ACC112 (cell line): Measurements from ENCODE around the gene SUCLG2.

Experiments used
- H2AFZ ChIP-seq: fragments of 200-600 bp; sonication (generic); one replicate; pipeline ENCODE4 v1.6.0; 2017; ENCODE audit warnings: antibody characterized with exemption, low read length; ENCODE audit not compliant: unreplicated experiment
- H3K27ac ChIP-seq: fragments of 200-600 bp; sonication (generic); 2 replicates; pipeline ENCODE4 v1.5.1; 2014; ENCODE audit warnings: low read depth, mild to moderate bottlenecking, antibody characterized with exemption, low read length, moderate library complexity
- H3K27me3 ChIP-seq: fragments of 200-600 bp; sonication (generic); 2 replicates; pipeline ENCODE4 v1.6.1; 2014; ENCODE audit warnings: mild to moderate bottlenecking, antibody characterized with exemption, low read length, moderate library complexity, mixed read lengths; ENCODE audit not compliant: insufficient read depth
- H3K36me3 ChIP-seq: fragments of 200-600 bp; sonication (generic); 2 replicates; pipeline ENCODE4 v1.6.1; 2016; ENCODE audit warnings: mild to moderate bottlenecking, antibody characterized with exemption, low read length, moderate library complexity, mixed read lengths; ENCODE audit not compliant: insufficient read depth
- H3K4me1 ChIP-seq: fragments of 200-600 bp; sonication (generic); one replicate; pipeline ENCODE4 v1.6.1; 2016; ENCODE audit warnings: low read length, mixed read lengths; ENCODE audit not compliant: insufficient read depth, unreplicated experiment, control insufficient read depth
- H3K4me3 ChIP-seq: fragments of 200-600 bp; sonication (generic); 2 replicates; pipeline ENCODE4 v1.5.1; 2014; ENCODE audit warnings: mild to moderate bottlenecking, low read depth, low read length
- H3K79me2 ChIP-seq: fragments of 200-600 bp; sonication (generic); one replicate; pipeline ENCODE4 v1.6.0; 2016; ENCODE audit warnings: low read length; ENCODE audit not compliant: control insufficient read depth, unreplicated experiment, insufficient read depth

SUCLG2 gene

DNA sequence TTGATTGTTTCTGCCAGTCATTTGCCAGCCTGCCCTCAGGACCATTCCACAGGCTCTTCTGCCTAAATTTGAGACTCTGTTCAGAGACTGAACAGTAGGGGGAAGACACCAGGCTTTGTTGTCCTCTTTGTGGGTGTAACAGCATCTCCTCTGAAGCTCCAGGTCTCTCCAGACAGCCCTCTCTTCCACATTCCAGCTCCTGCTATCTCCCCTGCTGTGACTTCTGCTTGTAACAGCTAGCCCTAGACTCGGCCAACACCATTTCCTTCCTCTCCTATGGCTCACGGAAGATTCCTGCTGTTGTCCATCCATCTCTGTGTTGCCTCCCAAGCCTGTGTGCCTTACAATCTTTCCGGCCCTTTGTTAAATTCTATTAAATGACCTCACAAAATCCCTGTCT is 40.2 kb downstream of the SUCLG2 start:
- no peak overlapping the region for H3K27ac ChIP-seq
- peaks cover 15% of the 10 kb centered on the region for H3K79me2 ChIP-seq
- H2AFZ ChIP-seq = no peak overlapping the region
- H3K4me1 ChIP-seq = peaks cover 8% of the 10 kb centered on the region
- peaks cover 13% of the 10 kb centered on the region for H3K36me3 ChIP-seq
- H3K4me3 ChIP-seq = no peak overlapping the region
- H3K27me3 ChIP-seq = no peaks in the 10 kb centered on the region

GRCh38 chr3:67610458-67610857 is 44.0 kb downstream of the SUCLG2 start:
- Histone ChIP-seq H3K27me3 (no peaks in the 10 kb centered on the region), H3K4me3 (no peak overlapping the region), H3K36me3 (peaks cover 16% of the 10 kb centered on the region), H3K4me1 (peaks cover 11% of the 10 kb centered on the region), H3K27ac (peak overlapping the region; percentile 11; the same call in 1 of the 2 replicates), H2AFZ (no peak overlapping the region), H3K79me2 (peaks cover 10% of the 10 kb centered on the region)

DNA sequence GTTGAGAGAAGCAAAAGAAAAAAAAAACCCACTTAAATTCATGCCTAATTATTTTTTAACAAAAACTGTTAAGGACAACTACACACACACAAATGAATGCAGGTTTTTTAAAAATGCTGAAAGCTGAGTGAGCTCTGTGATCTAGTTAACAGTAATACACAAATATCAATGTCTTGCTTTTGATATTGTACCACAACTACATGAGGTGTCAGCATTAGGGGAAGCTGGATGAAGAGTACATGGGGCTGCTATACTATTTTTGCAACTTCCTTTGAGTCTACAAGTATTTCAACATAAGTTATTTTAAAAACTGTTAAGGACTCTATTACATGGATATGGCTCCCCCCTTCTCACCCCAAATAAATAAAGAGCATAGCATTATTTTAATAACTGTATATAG is 44.7 kb downstream of the SUCLG2 start:
- Histone ChIP-seq H3K4me1 (peaks cover 17% of the 10 kb centered on the region), H3K36me3 (peaks cover 16% of the 10 kb centered on the region), H3K27ac (no peak overlapping the region), H3K27me3 (no peaks in the 10 kb centered on the region), H2AFZ (no peak overlapping the region), H3K79me2 (peaks cover 5% of the 10 kb centered on the region), H3K4me3 (no peak overlapping the region)

GRCh38 chr3:67608034-67608433 is 46.4 kb downstream of the SUCLG2 start:
- H3K27ac ChIP-seq = no peak overlapping the region
- peaks cover 9% of the 10 kb centered on the region for H3K79me2 ChIP-seq
- H2AFZ ChIP-seq = no peak overlapping the region
- peaks cover 17% of the 10 kb centered on the region for H3K4me1 ChIP-seq
- H3K27me3 ChIP-seq = no peaks in the 10 kb centered on the region
- no peak overlapping the region for H3K4me3 ChIP-seq
- H3K36me3 ChIP-seq = peaks cover 19% of the 10 kb centered on the region

DNA sequence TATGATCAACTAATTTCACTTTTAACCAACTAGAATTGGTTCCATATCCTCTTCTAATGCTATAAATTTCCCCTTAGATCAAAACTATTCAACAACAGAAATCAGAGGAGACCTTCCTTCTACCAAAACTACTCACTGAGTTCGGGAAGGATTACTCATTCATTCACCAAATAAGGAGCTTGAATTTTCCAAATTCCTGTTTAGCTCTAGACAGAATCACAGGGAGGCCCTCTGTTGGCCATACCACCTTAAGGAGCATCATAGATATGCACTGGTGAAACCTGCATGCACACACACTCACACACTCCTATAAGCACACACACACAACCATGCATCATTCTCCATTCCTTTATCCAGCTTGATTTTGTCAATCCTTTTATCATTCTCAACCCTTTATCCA is 49.0 kb downstream of the SUCLG2 start:
- Histone ChIP-seq H3K27ac (0 out of 2 replicates have a peak overlapping the region, but pooled peaks have one; percentile 21), H3K27me3 (no peaks in the 10 kb centered on the region), H3K79me2 (peaks cover 7% of the 10 kb centered on the region), H3K4me1 (peaks cover 10% of the 10 kb centered on the region), H3K36me3 (peaks cover 19% of the 10 kb centered on the region), H2AFZ (no peak overlapping the region), H3K4me3 (no peak overlapping the region)

DNA sequence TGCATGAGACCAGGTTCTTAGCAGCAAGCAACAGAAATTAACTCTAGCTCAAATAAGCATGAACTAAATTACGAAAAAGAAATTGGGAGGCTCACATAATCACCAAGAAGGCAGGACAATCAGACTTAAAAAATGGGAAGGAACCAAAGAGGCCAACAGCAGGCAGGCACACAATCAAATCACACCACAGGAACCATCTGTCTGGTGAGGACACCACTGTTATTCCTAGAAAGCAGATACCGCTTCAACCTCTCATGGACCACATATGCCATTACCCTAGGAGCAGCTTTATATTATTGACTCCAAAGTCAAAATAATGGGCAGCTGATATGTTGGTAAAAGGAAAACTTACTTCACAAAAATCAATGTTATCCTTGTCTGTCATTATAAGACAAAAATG is 51.6 kb downstream of the SUCLG2 start:
- Histone ChIP-seq H3K27me3 (no peaks in the 10 kb centered on the region), H2AFZ (no peak overlapping the region), H3K79me2 (peaks cover 7% of the 10 kb centered on the region), H3K27ac (no peak overlapping the region), H3K4me3 (no peak overlapping the region), H3K36me3 (peaks cover 13% of the 10 kb centered on the region), H3K4me1 (peaks cover 10% of the 10 kb centered on the region)

DNA sequence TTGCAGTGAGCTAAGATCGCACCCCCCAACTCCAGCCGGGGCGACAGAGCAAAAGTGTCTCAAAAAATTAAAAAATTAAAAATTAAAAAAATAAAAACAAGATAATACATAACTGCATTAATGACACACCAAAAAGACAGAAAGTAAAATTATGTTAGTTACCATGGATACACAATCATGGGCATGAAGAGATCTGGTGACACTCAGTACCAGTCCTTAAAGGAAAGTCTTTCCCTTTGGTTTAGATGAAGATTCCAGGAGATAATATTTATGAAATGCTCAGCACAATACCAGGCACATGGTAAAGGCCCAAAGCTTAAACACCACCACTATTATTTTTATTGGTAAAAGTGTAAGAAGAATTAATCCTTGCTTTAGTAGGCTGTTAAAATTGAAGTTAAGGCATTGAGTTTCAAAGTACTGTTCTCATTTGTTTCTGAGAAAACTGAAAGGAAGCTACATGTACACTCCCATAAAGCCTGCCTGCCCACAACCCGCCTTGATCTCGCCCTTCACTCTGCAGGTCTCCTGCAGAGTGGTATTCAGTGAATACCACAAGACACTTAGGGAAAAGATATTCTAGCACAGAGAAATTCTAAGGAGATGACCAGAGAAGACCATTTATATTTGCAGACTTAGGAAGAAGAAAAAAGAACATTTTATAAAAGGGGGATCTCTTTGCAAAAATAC is 52.3 kb downstream of the SUCLG2 start:
- Histone ChIP-seq H2AFZ (no peak overlapping the region), H3K27ac (no peak overlapping the region), H3K4me3 (no peak overlapping the region), H3K36me3 (peaks cover 13% of the 10 kb centered on the region), H3K4me1 (peaks cover 10% of the 10 kb centered on the region), H3K79me2 (peaks cover 7% of the 10 kb centered on the region), H3K27me3 (no peaks in the 10 kb centered on the region)

DNA sequence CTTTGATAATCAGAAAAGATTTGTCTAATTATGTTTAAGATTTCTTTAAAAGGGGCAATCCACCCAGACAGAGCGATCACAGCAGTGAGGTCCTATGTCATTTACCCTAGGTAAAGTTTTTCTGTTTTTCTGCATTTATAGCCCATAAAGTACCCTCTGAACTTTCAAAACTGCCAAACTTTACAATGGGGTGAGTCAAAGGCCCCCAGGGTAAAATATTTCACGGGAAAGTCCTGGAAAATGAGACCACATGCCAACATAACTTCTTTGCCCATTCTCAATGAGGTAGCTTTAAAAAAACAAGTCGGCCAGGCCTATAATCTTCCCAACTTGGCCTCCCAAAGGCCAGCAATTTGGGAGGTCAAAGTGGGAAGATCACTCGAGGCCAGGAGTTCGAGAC is 53.0 kb downstream of the SUCLG2 start:
- H3K36me3 ChIP-seq = peaks cover 12% of the 10 kb centered on the region
- H3K79me2 ChIP-seq = peaks cover 7% of the 10 kb centered on the region
- no peak overlapping the region for H3K4me3 ChIP-seq
- H3K4me1 ChIP-seq = peaks cover 10% of the 10 kb centered on the region
- H3K27ac ChIP-seq = no peak overlapping the region
- no peak overlapping the region for H2AFZ ChIP-seq
- no peaks in the 10 kb centered on the region for H3K27me3 ChIP-seq

DNA sequence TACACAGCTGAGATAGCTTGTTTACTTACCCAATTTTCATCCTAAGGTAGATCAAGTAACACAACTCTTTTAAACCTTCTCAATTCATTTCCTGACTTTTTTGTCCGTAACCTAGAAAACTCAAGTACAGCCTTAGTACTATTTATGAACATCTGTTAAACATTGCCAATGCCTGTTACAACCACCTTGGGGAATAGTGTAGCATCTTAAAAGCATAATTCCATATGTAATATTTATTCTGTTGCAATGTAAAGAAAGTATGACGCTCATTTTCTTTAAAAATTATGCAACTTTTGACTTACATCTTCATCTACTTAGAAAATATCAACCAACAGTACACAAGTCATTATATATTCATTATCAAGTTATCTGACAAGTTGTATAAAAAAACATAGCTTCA is 54.6 kb downstream of the SUCLG2 start:
- H3K27me3 ChIP-seq = no peaks in the 10 kb centered on the region
- no peak overlapping the region for H2AFZ ChIP-seq
- H3K4me1 ChIP-seq = no peaks in the 10 kb centered on the region
- peaks cover 7% of the 10 kb centered on the region for H3K79me2 ChIP-seq
- H3K36me3 ChIP-seq = peaks cover 10% of the 10 kb centered on the region
- H3K27ac ChIP-seq = no peak overlapping the region
- H3K4me3 ChIP-seq = no peak overlapping the region

DNA sequence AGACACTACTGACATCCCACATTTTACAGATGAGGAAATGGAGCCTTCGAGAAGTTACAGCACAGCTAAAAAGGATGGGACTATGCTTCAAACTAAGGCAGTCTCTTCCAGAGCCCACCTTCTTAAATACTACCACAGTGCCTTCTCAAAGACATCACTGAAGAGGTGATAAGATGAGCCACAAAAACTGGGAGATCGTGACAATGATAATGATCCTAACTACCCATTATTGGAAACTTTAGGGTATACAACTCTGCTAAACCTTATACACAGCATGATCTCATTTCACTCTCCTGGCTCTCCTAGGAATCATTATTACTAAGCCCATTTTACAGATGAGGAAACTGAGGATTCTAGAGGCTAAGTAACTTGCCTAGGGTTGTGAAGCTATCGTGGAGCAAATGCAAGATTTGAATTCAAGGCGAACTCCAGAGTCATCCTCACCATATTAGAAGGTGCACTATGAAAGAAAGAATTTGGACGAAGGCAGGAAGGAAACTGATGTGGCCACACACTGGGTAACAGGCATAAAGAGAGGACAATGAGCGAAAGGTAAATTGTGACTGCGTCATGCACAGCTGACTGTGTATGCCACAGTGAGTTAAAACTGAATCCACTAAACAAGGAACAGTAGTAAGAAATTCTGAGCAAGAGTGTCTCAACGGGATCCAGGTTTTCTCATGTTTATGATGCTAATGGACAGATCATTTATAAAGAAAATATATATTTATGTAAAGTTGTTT is 55.4 kb downstream of the SUCLG2 start:
- Histone ChIP-seq H3K27ac (no peak overlapping the region), H3K79me2 (peaks cover 7% of the 10 kb centered on the region), H3K27me3 (no peaks in the 10 kb centered on the region), H3K4me1 (peaks cover under 1% of the 10 kb centered on the region), H2AFZ (no peak overlapping the region), H3K4me3 (no peak overlapping the region), H3K36me3 (peaks cover 6% of the 10 kb centered on the region; the same call in 1 of the 2 replicates)

DNA sequence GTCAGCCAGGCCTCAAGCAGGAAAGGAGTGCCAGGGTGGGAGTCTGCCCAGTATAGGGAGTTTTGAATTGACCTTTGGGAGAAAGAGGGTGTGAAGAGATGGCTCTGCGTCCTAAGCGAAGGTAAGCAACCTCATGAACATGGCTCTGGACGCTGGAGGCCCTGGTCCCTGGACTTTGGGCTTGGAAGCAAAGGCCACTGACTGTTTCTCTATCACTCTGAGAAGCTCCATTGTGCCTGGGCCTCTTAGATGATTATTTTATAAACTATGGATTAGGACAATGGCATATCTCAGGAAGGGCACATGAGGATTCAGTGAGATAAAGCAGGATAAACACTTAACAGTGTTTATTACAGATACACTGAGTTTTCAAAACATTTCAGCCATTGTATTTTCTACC is 59.0 kb downstream of the SUCLG2 start:
- Histone ChIP-seq H3K36me3 (peaks cover 6% of the 10 kb centered on the region; the same call in 1 of the 2 replicates), H3K4me3 (no peak overlapping the region)

More for the DNA sequence above, 59.0 kb downstream of the SUCLG2 start:
- H3K79me2 ChIP-seq = no peaks in the 10 kb centered on the region
- H3K27me3 ChIP-seq = no peaks in the 10 kb centered on the region
- no peak overlapping the region for H3K27ac ChIP-seq
- peaks cover 4% of the 10 kb centered on the region for H3K4me1 ChIP-seq
- no peak overlapping the region for H2AFZ ChIP-seq
